Measurements from ENCODE around the gene MKNK1. TPM values are rescaled to one million over a fixed set of nuclear protein-coding genes. Genes with fewer than 3 reads are reported as not detected.

MKNK1 gene
- total and polyA plus RNA-seq, 4 donors, result 29.4 to 83.5 (median 62.8) TPM

DNA sequence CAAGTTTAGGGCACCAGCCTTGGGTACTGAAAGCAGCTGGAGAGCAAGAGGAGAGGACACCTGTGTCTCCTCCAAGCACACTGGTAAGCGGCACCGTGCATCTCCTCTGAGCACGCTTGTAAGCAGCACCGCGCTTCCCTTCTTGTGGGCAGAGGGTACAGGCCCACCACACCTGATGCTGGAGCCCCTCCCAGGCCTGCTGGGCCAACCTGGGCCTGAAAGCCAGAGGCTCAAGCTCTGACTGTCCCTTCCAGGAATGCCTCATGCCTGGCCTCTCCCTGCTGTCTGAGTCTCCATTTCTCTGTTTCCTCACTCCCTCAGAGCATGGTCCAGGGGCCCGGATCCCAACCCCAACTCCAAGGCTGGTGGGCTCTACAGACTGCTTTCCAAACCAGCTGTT lies 88.5 kb downstream of the MKNK1 start:
- ATAC-seq (ENCODE audit: insufficient read depth, low FRiP score), result no peak
- H3K9me3 ChIP-seq (ENCODE audit: control insufficient read depth in 4 of 4, insufficient read depth in 3 of 4, low read length in 3 of 4), result no peaks in the 10 kb centered on the region
- H3K4me1 ChIP-seq (ENCODE audit: control insufficient read depth in 5 of 5, insufficient read depth in 5 of 5, low read length in 5 of 5), result peaks cover 0 to 10% (median 0%) of the 10 kb centered on the region in 5 donors
- no peaks in the 10 kb centered on the region for H3K36me3 ChIP-seq (ENCODE audit: control insufficient read depth in 4 of 4, insufficient read depth in 4 of 4, low read length in 4 of 4)
- peaks cover 0 to 7% (median 3%) of the 10 kb centered on the region in 3 donors for H3K27me3 ChIP-seq (ENCODE audit: control insufficient read depth in 3 of 3, insufficient read depth in 3 of 3, low read length in 2 of 3)
- 92 to 95% methylated on average over 6 of the region's 6 CpGs for WGBS, 2 donors
- H3K9ac ChIP-seq (ENCODE audit: insufficient read depth in 1 of 2, low read length in 2 of 2), result no peak overlapping the region
- TF ChIP-seq, protein P1, sequence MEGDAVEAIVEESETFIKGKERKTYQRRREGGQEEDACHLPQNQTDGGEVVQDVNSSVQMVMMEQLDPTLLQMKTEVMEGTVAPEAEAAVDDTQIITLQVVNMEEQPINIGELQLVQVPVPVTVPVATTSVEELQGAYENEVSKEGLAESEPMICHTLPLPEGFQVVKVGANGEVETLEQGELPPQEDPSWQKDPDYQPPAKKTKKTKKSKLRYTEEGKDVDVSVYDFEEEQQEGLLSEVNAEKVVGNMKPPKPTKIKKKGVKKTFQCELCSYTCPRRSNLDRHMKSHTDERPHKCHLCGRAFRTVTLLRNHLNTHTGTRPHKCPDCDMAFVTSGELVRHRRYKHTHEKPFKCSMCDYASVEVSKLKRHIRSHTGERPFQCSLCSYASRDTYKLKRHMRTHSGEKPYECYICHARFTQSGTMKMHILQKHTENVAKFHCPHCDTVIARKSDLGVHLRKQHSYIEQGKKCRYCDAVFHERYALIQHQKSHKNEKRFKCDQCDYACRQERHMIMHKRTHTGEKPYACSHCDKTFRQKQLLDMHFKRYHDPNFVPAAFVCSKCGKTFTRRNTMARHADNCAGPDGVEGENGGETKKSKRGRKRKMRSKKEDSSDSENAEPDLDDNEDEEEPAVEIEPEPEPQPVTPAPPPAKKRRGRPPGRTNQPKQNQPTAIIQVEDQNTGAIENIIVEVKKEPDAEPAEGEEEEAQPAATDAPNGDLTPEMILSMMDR (IDR thresholded peaks at IDR 0.05; ENCODE audit: control extremely low read depth, extremely low read depth), result no peak
- H3K27ac ChIP-seq (ENCODE audit: low read depth in 1 of 2, low read length in 1 of 2), result no peak overlapping the region
- no peak for DNase-seq
- no peak overlapping the region for H3K4me3 ChIP-seq

GRCh38 chr1:46513536-46513935 lies 90.5 kb downstream of the MKNK1 start:
- Histone ChIP-seq H3K4me1 (ENCODE audit: control insufficient read depth in 5 of 5, insufficient read depth in 5 of 5, low read length in 5 of 5) (peaks cover 0 to 3% (median 0%) of the 10 kb centered on the region in 5 donors), H3K27ac (ENCODE audit: low read depth in 1 of 2, low read length in 1 of 2) (no peak overlapping the region), H3K27me3 (ENCODE audit: control insufficient read depth in 3 of 3, insufficient read depth in 3 of 3, low read length in 2 of 3) (peaks cover 0 to 7% (median 3%) of the 10 kb centered on the region in 3 donors), H3K9ac (ENCODE audit: insufficient read depth in 1 of 2, low read length in 2 of 2) (no peak overlapping the region), H3K9me3 (ENCODE audit: control insufficient read depth in 4 of 4, insufficient read depth in 3 of 4, low read length in 3 of 4) (no peaks in the 10 kb centered on the region), H3K4me3 (no peak overlapping the region), H3K36me3 (ENCODE audit: control insufficient read depth in 4 of 4, insufficient read depth in 4 of 4, low read length in 4 of 4) (no peaks in the 10 kb centered on the region)
- WGBS, 2 donors, result 64 to 69% methylated on average over 5 of the region's 5 CpGs
- DNase-seq (peak in 1 of 3 donors; percentile 9), ATAC-seq (ENCODE audit: insufficient read depth, low FRiP score) (no peak)
- TF ChIP-seq, protein P1 (IDR thresholded peaks at IDR 0.05; ENCODE audit: control extremely low read depth, extremely low read depth), result no peak

- WGBS, 2 donors, result 63 to 68% methylated on average over 6 of the region's 6 CpGs
- peaks cover 0 to 3% (median 0%) of the 10 kb centered on the region in 5 donors for H3K4me1 ChIP-seq (ENCODE audit: control insufficient read depth in 5 of 5, insufficient read depth in 5 of 5, low read length in 5 of 5)
- TF ChIP-seq, protein P1 (IDR thresholded peaks at IDR 0.05; ENCODE audit: control extremely low read depth, extremely low read depth), result no peak
- DNase-seq, result peak in 1 of 3 donors; percentile 1
- H3K9me3 ChIP-seq (ENCODE audit: control insufficient read depth in 4 of 4, insufficient read depth in 3 of 4, low read length in 3 of 4), result no peaks in the 10 kb centered on the region
- peaks cover 0 to 4% (median 3%) of the 10 kb centered on the region in 3 donors for H3K27me3 ChIP-seq (ENCODE audit: control insufficient read depth in 3 of 3, insufficient read depth in 3 of 3, low read length in 2 of 3)
- no peak overlapping the region for H3K9ac ChIP-seq (ENCODE audit: insufficient read depth in 1 of 2, low read length in 2 of 2)
- H3K4me3 ChIP-seq, result no peak overlapping the region
- ATAC-seq (ENCODE audit: insufficient read depth, low FRiP score), result no peak
- H3K36me3 ChIP-seq (ENCODE audit: control insufficient read depth in 4 of 4, insufficient read depth in 4 of 4, low read length in 4 of 4), result no peaks in the 10 kb centered on the region
- H3K27ac ChIP-seq (ENCODE audit: low read depth in 1 of 2, low read length in 1 of 2), result no peak overlapping the region
These were observed 91.3 kb downstream of the MKNK1 start for GRCh38 chr1:46512792-46513190.
